Measurements from ENCODE around the gene CYREN.

GRCh38 chr7:135117096-135117495, 53.4 kb downstream of the CYREN start:
- TF ChIP-seq CTCF (conservative IDR thresholded peaks at IDR 0.05; ENCODE audit: low read length): no peak
- TF ChIP-seq EZH2phosphoT487 (IDR thresholded peaks at IDR 0.05; ENCODE audit: borderline replicate concordance, low read depth, low read length): no peak
